HepG2 (cell line): ENCODE results near the gene ZFP1. TPM values are rescaled to one million over a fixed set of nuclear protein-coding genes. Genes with fewer than 3 reads are reported as not detected.

ENCODE experiments used
- AGO1 ChIP-seq: fragments of 200-400 bp; formaldehyde crosslinking; IDR thresholded peaks from 2 replicates; pipeline ENCODE4 v1.6.1; 2017; ENCODE audit warnings: mild to moderate bottlenecking, low read depth, low read length, moderate library complexity; ENCODE audit not compliant: poor library complexity, severe bottlenecking
- FIP1L1 ChIP-seq: fragments of 200-400 bp; formaldehyde crosslinking; IDR thresholded peaks from 2 replicates; pipeline ENCODE4 v1.6.1; 2018; ENCODE audit warnings: low read depth, mild to moderate bottlenecking, low read length, moderate library complexity, borderline replicate concordance; ENCODE audit not compliant: insufficient read depth
- KLF12 ChIP-seq: sonication (generic); formaldehyde crosslinking; IDR thresholded peaks from 2 replicates; pipeline ENCODE4 v1.4.0; 2020; ENCODE audit warnings: missing genetic modification reagents, borderline replicate concordance
- MTF1 ChIP-seq: sonication (generic); formaldehyde crosslinking; IDR thresholded peaks from 2 replicates; pipeline ENCODE4 v1.5.0; 2020; ENCODE audit warnings: missing genetic modification reagents
- NFE2L2 ChIP-seq: fragments of 150-350 bp; IDR thresholded peaks from 2 replicates; pipeline ENCODE4 v1.6.1; 2014; ENCODE audit warnings: low read length
- NR2F6 ChIP-seq, 2 experiments: IDR thresholded peaks; 2 replicates each; pipeline ENCODE4 v1.6.1; 2016; ENCODE audit warnings: antibody characterized with exemption in 1 of 2, mild to moderate bottlenecking in 1 of 2
- PLRG1 ChIP-seq: fragments of 450-650 bp; conservative IDR thresholded peaks from 2 replicates; pipeline ENCODE4 v1.6.1; 2016
- PPARG ChIP-seq: conservative IDR thresholded peaks from 2 replicates; pipeline ENCODE4 v1.6.1; 2016; ENCODE audit warnings: missing biosample characterization, missing genetic modification reagents
- SMYD3 ChIP-seq: sonication (generic); formaldehyde crosslinking; IDR thresholded peaks from 2 replicates; pipeline ENCODE4 v1.8.1; 2023; ENCODE audit warnings: mild to moderate bottlenecking, missing genetic modification reagents
- ZNF30 ChIP-seq: sonication (generic); formaldehyde crosslinking; IDR thresholded peaks from 2 replicates; pipeline ENCODE4 v1.5.0; 2020; ENCODE audit warnings: mild to moderate bottlenecking, missing genetic modification reagents
- ZSCAN31 ChIP-seq: sonication (generic); formaldehyde crosslinking; IDR thresholded peaks from 2 replicates; pipeline ENCODE4 v1.5.0; 2020; ENCODE audit warnings: low read depth, mild to moderate bottlenecking, missing genetic modification reagents
- polyA plus RNA-seq, 8 experiments: library from polyadenylated mRNA; depleted of rRNA in 3 of 8; stranded (reverse) in 7 of 8; unstranded in 1 of 8; fragments of >200 nt; fragmentation: Illumina TruSeq in 4 of 8; extraction: Trizol in 4 of 8; gene quantifications; 2 replicates each; pipeline versions ENCODE4 v1.2.1 to v1.2.3, GENCODE V29; 2011 to 2016; ENCODE audit warnings: low read depth in 4 of 8, missing spikeins in 1 of 8, mixed read lengths in 1 of 8; ENCODE audit not compliant: insufficient read depth in 1 of 8
- total RNA-seq, 5 experiments: library from RNA; depleted of rRNA; stranded (reverse); fragments of >200 nt; fragmentation: Illumina TruSeq; extraction: Trizol; gene quantifications; 2 replicates each; pipeline ENCODE4 v1.2.3, GENCODE V29; 2016; ENCODE audit warnings: low read depth in 1 of 5
- TF ChIP-seq, protein P1 (sequence below): sonication (generic); formaldehyde crosslinking; IDR thresholded peaks from 2 replicates; pipeline ENCODE4 v1.4.0; 2020; ENCODE audit warnings: missing genetic modification reagents, borderline replicate concordance
- TF ChIP-seq, protein P2 (sequence below): sonication (generic); formaldehyde crosslinking; IDR thresholded peaks from 2 replicates; pipeline ENCODE4 v1.8.0; 2023; ENCODE audit warnings: mild to moderate bottlenecking, missing genetic modification reagents
- TF ChIP-seq, protein P3 (sequence below): sonication (generic); formaldehyde crosslinking; IDR thresholded peaks from 2 replicates; pipeline ENCODE4 v1.4.0; 2020; ENCODE audit warnings: low read depth, missing genetic modification reagents
- TF ChIP-seq, protein P4 (sequence below): sonication (generic); formaldehyde crosslinking; IDR thresholded peaks from 2 replicates; pipeline ENCODE4 v1.4.0; 2020; ENCODE audit warnings: low read depth, mild to moderate bottlenecking, missing genetic modification reagents
- TF ChIP-seq, protein P5 (sequence below): sonication (generic); formaldehyde crosslinking; IDR thresholded peaks from 2 replicates; pipeline ENCODE4 v1.8.0; 2022; ENCODE audit warnings: missing genetic modification reagents, mild to moderate bottlenecking, borderline replicate concordance
- TF ChIP-seq, protein P6 (sequence below): IDR thresholded peaks from 2 replicates; pipeline ENCODE4 v1.6.1; 2016; ENCODE audit warnings: low read depth

ZFP1 gene
- total and polyA plus RNA-seq, 2 of the 13 experiments (the other 11 are each of a cell fraction or from before 2014, with no cell fraction given), result 8.3 to 14.0 TPM

DNA sequence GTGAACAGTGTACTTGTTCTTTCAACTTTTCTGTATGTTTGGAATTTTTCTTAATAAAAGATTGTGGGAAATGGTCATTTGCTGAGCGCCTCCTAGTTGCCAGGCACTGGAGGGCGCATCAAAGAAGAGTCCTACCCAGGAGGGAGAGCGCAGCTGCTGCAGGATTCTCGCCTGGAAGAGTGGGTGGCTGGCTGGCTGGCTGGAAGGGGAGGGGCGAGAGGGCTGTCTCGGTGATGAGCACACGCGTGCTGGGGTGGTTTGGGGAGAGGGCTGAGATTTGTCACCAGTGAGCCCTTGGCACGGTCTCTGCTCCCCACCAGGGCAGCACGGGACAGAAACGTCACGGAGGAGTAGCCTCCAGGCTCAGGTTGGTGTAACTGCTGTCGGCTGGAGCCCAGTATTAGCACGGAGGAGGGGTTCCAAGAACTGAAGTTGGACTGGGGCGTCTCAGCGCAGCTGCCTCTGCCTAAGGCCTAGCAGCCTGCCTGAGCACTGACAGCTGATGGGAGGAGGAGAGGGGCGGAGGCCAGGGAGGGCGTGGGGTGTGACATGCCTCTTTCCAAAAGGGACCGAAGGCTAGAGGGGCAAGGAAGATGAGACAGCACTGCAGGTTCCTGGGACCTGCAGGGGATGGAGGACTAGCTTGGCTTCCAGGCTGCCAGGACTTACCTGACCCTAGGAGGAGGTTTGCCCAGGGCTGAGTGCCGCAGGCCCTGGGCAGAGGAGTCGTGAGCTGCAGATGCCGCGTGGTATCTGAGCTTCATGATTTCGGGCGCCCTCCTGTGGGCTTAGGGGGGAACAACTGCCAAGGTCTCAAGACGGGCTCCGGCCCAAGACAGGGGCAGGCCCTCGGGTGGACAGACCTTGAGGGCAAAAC lies 37.4 kb upstream of the ZFP1 start (continued):
- no peak for TF ChIP-seq PLRG1
- TF ChIP-seq, protein P1, sequence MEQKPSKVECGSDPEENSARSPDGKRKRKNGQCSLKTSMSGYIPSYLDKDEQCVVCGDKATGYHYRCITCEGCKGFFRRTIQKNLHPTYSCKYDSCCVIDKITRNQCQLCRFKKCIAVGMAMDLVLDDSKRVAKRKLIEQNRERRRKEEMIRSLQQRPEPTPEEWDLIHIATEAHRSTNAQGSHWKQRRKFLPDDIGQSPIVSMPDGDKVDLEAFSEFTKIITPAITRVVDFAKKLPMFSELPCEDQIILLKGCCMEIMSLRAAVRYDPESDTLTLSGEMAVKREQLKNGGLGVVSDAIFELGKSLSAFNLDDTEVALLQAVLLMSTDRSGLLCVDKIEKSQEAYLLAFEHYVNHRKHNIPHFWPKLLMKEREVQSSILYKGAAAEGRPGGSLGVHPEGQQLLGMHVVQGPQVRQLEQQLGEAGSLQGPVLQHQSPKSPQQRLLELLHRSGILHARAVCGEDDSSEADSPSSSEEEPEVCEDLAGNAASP, result peak; percentile 70; the same call in 1 of the 2 replicates
- TF ChIP-seq, protein P2, sequence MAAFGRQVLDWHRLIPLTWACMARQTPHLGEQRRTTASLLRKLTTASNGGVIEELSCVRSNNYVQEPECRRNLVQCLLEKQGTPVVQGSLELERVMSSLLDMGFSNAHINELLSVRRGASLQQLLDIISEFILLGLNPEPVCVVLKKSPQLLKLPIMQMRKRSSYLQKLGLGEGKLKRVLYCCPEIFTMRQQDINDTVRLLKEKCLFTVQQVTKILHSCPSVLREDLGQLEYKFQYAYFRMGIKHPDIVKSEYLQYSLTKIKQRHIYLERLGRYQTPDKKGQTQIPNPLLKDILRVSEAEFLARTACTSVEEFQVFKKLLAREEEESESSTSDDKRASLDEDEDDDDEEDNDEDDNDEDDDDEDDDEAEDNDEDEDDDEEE (CRISPR knock-in tag), result peak; percentile 16; the same call in 1 of the 2 replicates
- TF ChIP-seq ZSCAN31 (CRISPR knock-in tag), result peak; percentile 77; the same call in 1 of the 2 replicates
- TF ChIP-seq, protein P3, sequence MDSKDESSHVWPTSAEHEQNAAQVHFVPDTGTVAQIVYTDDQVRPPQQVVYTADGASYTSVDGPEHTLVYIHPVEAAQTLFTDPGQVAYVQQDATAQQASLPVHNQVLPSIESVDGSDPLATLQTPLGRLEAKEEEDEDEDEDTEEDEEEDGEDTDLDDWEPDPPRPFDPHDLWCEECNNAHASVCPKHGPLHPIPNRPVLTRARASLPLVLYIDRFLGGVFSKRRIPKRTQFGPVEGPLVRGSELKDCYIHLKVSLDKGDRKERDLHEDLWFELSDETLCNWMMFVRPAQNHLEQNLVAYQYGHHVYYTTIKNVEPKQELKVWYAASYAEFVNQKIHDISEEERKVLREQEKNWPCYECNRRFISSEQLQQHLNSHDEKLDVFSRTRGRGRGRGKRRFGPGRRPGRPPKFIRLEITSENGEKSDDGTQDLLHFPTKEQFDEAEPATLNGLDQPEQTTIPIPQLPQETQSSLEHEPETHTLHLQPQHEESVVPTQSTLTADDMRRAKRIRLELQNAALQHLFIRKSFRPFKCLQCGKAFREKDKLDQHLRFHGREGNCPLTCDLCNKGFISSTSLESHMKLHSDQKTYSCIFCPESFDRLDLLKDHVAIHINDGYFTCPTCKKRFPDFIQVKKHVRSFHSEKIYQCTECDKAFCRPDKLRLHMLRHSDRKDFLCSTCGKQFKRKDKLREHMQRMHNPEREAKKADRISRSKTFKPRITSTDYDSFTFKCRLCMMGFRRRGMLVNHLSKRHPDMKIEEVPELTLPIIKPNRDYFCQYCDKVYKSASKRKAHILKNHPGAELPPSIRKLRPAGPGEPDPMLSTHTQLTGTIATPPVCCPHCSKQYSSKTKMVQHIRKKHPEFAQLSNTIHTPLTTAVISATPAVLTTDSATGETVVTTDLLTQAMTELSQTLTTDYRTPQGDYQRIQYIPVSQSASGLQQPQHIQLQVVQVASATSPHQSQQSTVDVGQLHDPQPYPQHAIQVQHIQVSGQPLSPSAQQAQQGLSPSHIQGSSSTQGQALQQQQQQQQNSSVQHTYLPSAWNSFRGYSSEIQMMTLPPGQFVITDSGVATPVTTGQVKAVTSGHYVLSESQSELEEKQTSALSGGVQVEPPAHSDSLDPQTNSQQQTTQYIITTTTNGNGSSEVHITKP (CRISPR knock-in tag), result peak; percentile 61
- peak; percentile 63; the same call in 1 of the 2 replicates for TF ChIP-seq KLF12 (CRISPR knock-in tag)
- TF ChIP-seq, protein P4, sequence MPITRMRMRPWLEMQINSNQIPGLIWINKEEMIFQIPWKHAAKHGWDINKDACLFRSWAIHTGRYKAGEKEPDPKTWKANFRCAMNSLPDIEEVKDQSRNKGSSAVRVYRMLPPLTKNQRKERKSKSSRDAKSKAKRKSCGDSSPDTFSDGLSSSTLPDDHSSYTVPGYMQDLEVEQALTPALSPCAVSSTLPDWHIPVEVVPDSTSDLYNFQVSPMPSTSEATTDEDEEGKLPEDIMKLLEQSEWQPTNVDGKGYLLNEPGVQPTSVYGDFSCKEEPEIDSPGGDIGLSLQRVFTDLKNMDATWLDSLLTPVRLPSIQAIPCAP (CRISPR knock-in tag), result 0 out of 2 replicates have a peak, but pooled peaks have one; percentile 1
- TF ChIP-seq MTF1, result no peak
- no peak for TF ChIP-seq SMYD3
- 0 out of 2 replicates have a peak, but pooled peaks have one; percentile 42 for TF ChIP-seq FIP1L1
- TF ChIP-seq ZNF30, result no peak
- no peak for TF ChIP-seq NFE2L2
- TF ChIP-seq, protein P5, sequence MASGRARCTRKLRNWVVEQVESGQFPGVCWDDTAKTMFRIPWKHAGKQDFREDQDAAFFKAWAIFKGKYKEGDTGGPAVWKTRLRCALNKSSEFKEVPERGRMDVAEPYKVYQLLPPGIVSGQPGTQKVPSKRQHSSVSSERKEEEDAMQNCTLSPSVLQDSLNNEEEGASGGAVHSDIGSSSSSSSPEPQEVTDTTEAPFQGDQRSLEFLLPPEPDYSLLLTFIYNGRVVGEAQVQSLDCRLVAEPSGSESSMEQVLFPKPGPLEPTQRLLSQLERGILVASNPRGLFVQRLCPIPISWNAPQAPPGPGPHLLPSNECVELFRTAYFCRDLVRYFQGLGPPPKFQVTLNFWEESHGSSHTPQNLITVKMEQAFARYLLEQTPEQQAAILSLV (CRISPR knock-in tag), result 0 out of 2 replicates have a peak, but pooled peaks have one; percentile 27
- no peak for TF ChIP-seq NR2F6 (IDR thresholded peaks at IDR 0.05)
- peak; percentile 51; the same call in 1 of the 2 replicates for TF ChIP-seq NR2F6 (CRISPR knock-in tag; IDR thresholded peaks at IDR 0.05)
- TF ChIP-seq, protein P6, sequence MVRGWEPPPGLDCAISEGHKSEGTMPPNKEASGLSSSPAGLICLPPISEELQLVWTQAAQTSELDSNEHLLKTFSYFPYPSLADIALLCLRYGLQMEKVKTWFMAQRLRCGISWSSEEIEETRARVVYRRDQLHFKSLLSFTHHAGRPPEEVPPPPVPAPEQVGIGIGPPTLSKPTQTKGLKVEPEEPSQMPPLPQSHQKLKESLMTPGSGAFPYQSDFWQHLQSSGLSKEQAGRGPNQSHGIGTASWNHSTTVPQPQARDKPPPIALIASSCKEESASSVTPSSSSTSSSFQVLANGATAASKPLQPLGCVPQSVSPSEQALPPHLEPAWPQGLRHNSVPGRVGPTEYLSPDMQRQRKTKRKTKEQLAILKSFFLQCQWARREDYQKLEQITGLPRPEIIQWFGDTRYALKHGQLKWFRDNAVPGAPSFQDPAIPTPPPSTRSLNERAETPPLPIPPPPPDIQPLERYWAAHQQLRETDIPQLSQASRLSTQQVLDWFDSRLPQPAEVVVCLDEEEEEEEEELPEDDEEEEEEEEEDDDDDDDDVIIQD, result 0 out of 2 replicates have a peak, but pooled peaks have one; percentile 48
- peak; percentile 53; the same call in 1 of the 2 replicates for TF ChIP-seq PPARG
- peak; percentile 83 for TF ChIP-seq AGO1
